Adipose tissue (tissue), 3 donors: ENCODE results near the gene PFN2. TPM values are rescaled to one million over a fixed set of nuclear protein-coding genes. Genes with fewer than 3 reads are reported as not detected.
"Not testable (repeated sequence)": the region's sequence is repeated elsewhere in the genome, so short reads cannot be mapped to it uniquely, and the experiment has no call there.

Experiments
- H3K27ac ChIP-seq: one replicate; pipeline ENCODE4 v1.5.1; 2013; ENCODE audit warnings: low read depth, low read length
- WGBS, 3 donors: extraction: QIAGEN DNeasy Blood & Tissue Kit; methylation state at CpG; one replicate each; pipeline ENCODE4 v1.1.7; 2013; 5-methylcytosine and 5-hydroxymethylcytosine counted together
- polyA plus RNA-seq, 3 donors: library from polyadenylated mRNA; stranded (reverse); fragments of 200-250 nt; gene quantifications; one replicate each; pipeline ENCODE4 v1.2.3, GENCODE V29; 2013
- donor health status: healthy with polysubstance abuse.
- donor health status: Bipolar disorder and iron deficiency.
- donor health status: healthy.

Gene PFN2
- polyA plus RNA-seq, result 10 to 100 TPM; 18.9 to 50.5 (median 22.0) TPM

- no peak within 1 kb of the TSS for H3K27ac ChIP-seq
- 0 to 1% (median 0%) methylated on average over 57 to 102 of the region's 102 CpGs for WGBS, 3 donors
Observed at GRCh38 chr3:149970716-149971402, at the start of gene PFN2. PFN2 (minus strand) TSS chr3:149970895; CDS start chr3:149970856, 39 bp downstream.

GRCh38 chr3:150015901-150016300 is 45.2 kb upstream of the PFN2 start:
- 80 to 89% (median 81%) methylated on average over 2 of the region's 2 CpGs for WGBS, 3 donors
- no peak overlapping the region for H3K27ac ChIP-seq

GRCh38 chr3:150014782-150015181 is 44.1 kb upstream of the PFN2 start:
- H3K27ac ChIP-seq, result no peak overlapping the region

GRCh38 chr3:150013801-150014200 is 43.1 kb upstream of the PFN2 start:
- WGBS, 3 donors, result 91 to 96% (median 94%) methylated on average over 2 of the region's 2 CpGs

GRCh38 chr3:150006794-150007193 is 36.1 kb upstream of the PFN2 start:
- H3K27ac ChIP-seq, result no peak overlapping the region

More at GRCh38 chr3:150013801-150014200, 43.1 kb upstream of the PFN2 start:
- H3K27ac ChIP-seq, result no peak overlapping the region

GRCh38 chr3:150005243-150006112 is 34.8 kb upstream of the PFN2 start:
- 64 to 75% (median 65%) methylated on average over 4 of the region's 4 CpGs for WGBS, 3 donors
- no peak overlapping the region for H3K27ac ChIP-seq

GRCh38 chr3:150000641-150001040 is 29.9 kb upstream of the PFN2 start:
- H3K27ac ChIP-seq, result no peak overlapping the region

- WGBS, 3 donors, result 89 to 95% (median 93%) methylated on average over 4 of the region's 4 CpGs
- no peak overlapping the region for H3K27ac ChIP-seq
Observed at GRCh38 chr3:149999421-149999820, 28.7 kb upstream of the PFN2 start.

GRCh38 chr3:149998946-149999345 is 28.3 kb upstream of the PFN2 start:
- WGBS, 3 donors, result 92 to 100% (median 95%) methylated on average over 1 of the region's 1 CpG
- no peak overlapping the region for H3K27ac ChIP-seq

GRCh38 chr3:149992416-149993058 is 21.8 kb upstream of the PFN2 start:
- WGBS, 3 donors, result 91 to 99% (median 97%) methylated on average over 4 of the region's 4 CpGs
- no peak overlapping the region for H3K27ac ChIP-seq

GRCh38 chr3:149990423-149990948 is 19.8 kb upstream of the PFN2 start:
- H3K27ac ChIP-seq, result no peak overlapping the region
- WGBS, 3 donors, result 67 to 90% (median 75%) methylated on average over 1 of the region's 1 CpG

GRCh38 chr3:149989307-149989706 is 18.6 kb upstream of the PFN2 start:
- WGBS, 3 donors, result 91 to 96% (median 92%) methylated on average over 2 of the region's 2 CpGs
- H3K27ac ChIP-seq, result no peak overlapping the region

GRCh38 chr3:149983628-149984027 is 12.9 kb upstream of the PFN2 start:
- 86 to 98% (median 92%) methylated on average over 4 of the region's 4 CpGs for WGBS, 3 donors
- H3K27ac ChIP-seq, result no peak overlapping the region

GRCh38 chr3:149983053-149983452 is 12.4 kb upstream of the PFN2 start:
- not testable (repeated sequence) for H3K27ac ChIP-seq
- 91 to 96% (median 96%) methylated on average over 32 of the region's 32 CpGs for WGBS, 3 donors

- H3K27ac ChIP-seq, result not testable (repeated sequence)
Observed at GRCh38 chr3:149981979-149982378, 11.3 kb upstream of the PFN2 start.

GRCh38 chr3:149977386-149977785 is 6.7 kb upstream of the PFN2 start:
- H3K27ac ChIP-seq, result no peak overlapping the region
- 49 to 81% (median 62%) methylated on average over 2 of the region's 2 CpGs for WGBS, 3 donors

More at GRCh38 chr3:149981979-149982378, 11.3 kb upstream of the PFN2 start:
- WGBS, 3 donors, result 73 to 75% (median 73%) methylated on average over 3 to 4 of the region's 10 CpGs

- no peak overlapping the region for H3K27ac ChIP-seq
Observed at GRCh38 chr3:149975919-149976318, 5.2 kb upstream of the PFN2 start.

- H3K27ac ChIP-seq, result no peak overlapping the region
- WGBS, 3 donors, result 1 to 2% (median 1%) methylated on average over 40 to 42 of the region's 42 CpGs
Observed at GRCh38 chr3:149971403-149972075, 844 bp upstream of the PFN2 start.
